Measurements from ENCODE around the gene DSCAML1.

The DSCAML1 gene

GRCh38 chr11:117654281-117655255 lies 142.4 kb downstream of the DSCAML1 start:
- DNase-seq: no peak

- DNase-seq: no peak
These were observed 144.5 kb downstream of the DSCAML1 start for GRCh38 chr11:117652521-117652920.

- no peak for DNase-seq
These were observed 147.5 kb downstream of the DSCAML1 start for GRCh38 chr11:117649296-117650055.

GRCh38 chr11:117647872-117648271 lies 149.1 kb downstream of the DSCAML1 start:
- DNase-seq: no peak

- DNase-seq: no peak
These were observed 149.8 kb downstream of the DSCAML1 start for GRCh38 chr11:117647207-117647606.

GRCh38 chr11:117646411-117646810 lies 150.6 kb downstream of the DSCAML1 start:
- no peak for DNase-seq

GRCh38 chr11:117644403-117645155 lies 152.4 kb downstream of the DSCAML1 start:
- no peak for DNase-seq

GRCh38 chr11:117643606-117644300 lies 153.3 kb downstream of the DSCAML1 start:
- no peak for DNase-seq

- DNase-seq: no peak
These were observed 154.2 kb downstream of the DSCAML1 start for GRCh38 chr11:117642835-117643234.

- no peak for DNase-seq
These were observed 154.6 kb downstream of the DSCAML1 start for GRCh38 chr11:117642396-117642795.

- DNase-seq: no peak
These were observed 155.8 kb downstream of the DSCAML1 start for GRCh38 chr11:117641008-117641915.

GRCh38 chr11:117640041-117640440 lies 157.0 kb downstream of the DSCAML1 start:
- DNase-seq: no peak

- no peak for DNase-seq
These were observed 157.4 kb downstream of the DSCAML1 start for GRCh38 chr11:117639601-117640000.

- no peak for DNase-seq
These were observed 158.0 kb downstream of the DSCAML1 start for GRCh38 chr11:117638911-117639543.

- DNase-seq: no peak
These were observed 162.0 kb downstream of the DSCAML1 start for GRCh38 chr11:117634756-117635603.

- no peak for DNase-seq
These were observed 162.8 kb downstream of the DSCAML1 start for GRCh38 chr11:117633976-117634755.

- no peak for DNase-seq
These were observed 163.7 kb downstream of the DSCAML1 start for GRCh38 chr11:117633186-117633754.

- DNase-seq: no peak
These were observed 164.7 kb downstream of the DSCAML1 start for GRCh38 chr11:117632306-117632705.
